ENCODE results near the gene DIPK1A. TPM values are rescaled to one million over a fixed set of nuclear protein-coding genes. Genes with fewer than 3 reads are reported as not detected.
"Not testable (repeated sequence)": the region's sequence is repeated elsewhere in the genome, so short reads cannot be mapped to it uniquely, and the experiment has no call there.

The DIPK1A gene
- total RNA-seq, 3 donors from 2014 or later = 7.6 to 20.4 (median 12.8) TPM

GRCh38 chr1:92901126-92901525 lies 60.1 kb downstream of the DIPK1A start:
- Histone ChIP-seq H3K4me3 (no peak overlapping the region), H3K4me1 (ENCODE audit: low read depth) (no peaks in the 10 kb centered on the region), H3K36me3 (ENCODE audit: low read depth) (no peaks in the 10 kb centered on the region), H3K9me3 (no peaks in the 10 kb centered on the region)
- no peak for ATAC-seq
- DNase-seq = no peak
- intact Hi-C loops (cut with DNase I, micrococcal nuclease) = no loop called here
- no peak for TF ChIP-seq CTCF (IDR thresholded peaks at IDR 0.05)

- DNase-seq = no peak
- ATAC-seq = no peak
Measured at GRCh38 chr1:92900539-92900938, 60.7 kb downstream of the DIPK1A start.

GRCh38 chr1:92899780-92900179 lies 61.5 kb downstream of the DIPK1A start:
- ATAC-seq (no peak), DNase-seq (no peak)
- intact Hi-C loops (cut with DNase I, micrococcal nuclease) = no loop called here
- no peak for TF ChIP-seq CTCF (IDR thresholded peaks at IDR 0.05)
- H3K4me3 ChIP-seq = no peak overlapping the region
- no peaks in the 10 kb centered on the region for H3K36me3 ChIP-seq (ENCODE audit: low read depth)
- H3K9me3 ChIP-seq = no peaks in the 10 kb centered on the region
- H3K4me1 ChIP-seq (ENCODE audit: low read depth) = no peaks in the 10 kb centered on the region

More at GRCh38 chr1:92900539-92900938, 60.7 kb downstream of the DIPK1A start:
- no peaks in the 10 kb centered on the region for H3K9me3 ChIP-seq
- intact Hi-C loops (cut with DNase I, micrococcal nuclease) = no loop called here
- TF ChIP-seq CTCF (IDR thresholded peaks at IDR 0.05) = no peak
- no peak overlapping the region for H3K4me3 ChIP-seq
- H3K36me3 ChIP-seq (ENCODE audit: low read depth) = no peaks in the 10 kb centered on the region
- no peaks in the 10 kb centered on the region for H3K4me1 ChIP-seq (ENCODE audit: low read depth)

GRCh38 chr1:92898053-92898452 lies 63.2 kb downstream of the DIPK1A start:
- H3K4me3 ChIP-seq; H3K9me3 ChIP-seq; DNase-seq; ATAC-seq; intact Hi-C loops (cut with DNase I, micrococcal nuclease); H3K36me3 ChIP-seq (ENCODE audit: low read depth); H3K4me1 ChIP-seq (ENCODE audit: low read depth): not testable (repeated sequence)

- TF ChIP-seq CTCF (IDR thresholded peaks at IDR 0.05) = no peak
- peaks cover 11% of the 10 kb centered on the region for H3K9me3 ChIP-seq
- H3K4me3 ChIP-seq = no peak overlapping the region
- intact Hi-C loops (cut with DNase I, micrococcal nuclease) = no loop called here
- no peak for ATAC-seq
- H3K36me3 ChIP-seq (ENCODE audit: low read depth) = no peaks in the 10 kb centered on the region
- H3K4me1 ChIP-seq (ENCODE audit: low read depth) = peaks cover 4% of the 10 kb centered on the region
- no peak for DNase-seq
Measured at GRCh38 chr1:92887465-92887864, 73.8 kb downstream of the DIPK1A start.

GRCh38 chr1:92886886-92887419 lies 74.3 kb downstream of the DIPK1A start:
- no peak for TF ChIP-seq CTCF (IDR thresholded peaks at IDR 0.05)
- Histone ChIP-seq H3K4me3 (no peak overlapping the region), H3K4me1 (ENCODE audit: low read depth) (peaks cover 4% of the 10 kb centered on the region), H3K36me3 (ENCODE audit: low read depth) (no peaks in the 10 kb centered on the region), H3K9me3 (peaks cover 11% of the 10 kb centered on the region)
- intact Hi-C loops (cut with DNase I, micrococcal nuclease) = no loop called here
- peak; percentile 99 for ATAC-seq
- peak; percentile 32 to 51 (median 50) for DNase-seq

Data from mucosa of descending colon (tissue), 3 donors.